K562 (cell line): ENCODE measurements around the gene MYRIP. TPM values are rescaled to one million over a fixed set of nuclear protein-coding genes. Genes with fewer than 3 reads are reported as not detected.

ENCODE experiments used
- ILK ChIP-seq: fragments of 450-650 bp; IDR thresholded peaks from 2 replicates; pipeline ENCODE4 v1.6.1; 2016; ENCODE audit warnings: missing genetic modification characterization, low read depth, mild to moderate bottlenecking, missing compliant biosample characterization, moderate library complexity, borderline replicate concordance
- MCM2 ChIP-seq: fragments of 450-650 bp; IDR thresholded peaks from 2 replicates; pipeline ENCODE4 v1.6.1; 2017; ENCODE audit warnings: low read depth, mild to moderate bottlenecking
- NBN ChIP-seq: fragments of 450-650 bp; IDR thresholded peaks from 2 replicates; pipeline ENCODE4 v1.6.1; 2016; ENCODE audit warnings: low read depth, mild to moderate bottlenecking
- NFRKB ChIP-seq: fragments of 450-650 bp; IDR thresholded peaks from 2 replicates; pipeline ENCODE4 v1.6.1; 2016; ENCODE audit warnings: low read depth
- NONO ChIP-seq, 2 experiments: fragments of 200-400 bp in 1 of 2; fragments of 450-650 bp in 1 of 2; formaldehyde crosslinking in 1 of 2; IDR thresholded peaks; 2 replicates each; pipeline ENCODE4 v1.6.1; 2017; ENCODE audit warnings: low read depth in 2 of 2, mild to moderate bottlenecking in 2 of 2, moderate library complexity in 2 of 2, low read length in 1 of 2
- NR1H2 ChIP-seq: sonication (generic); formaldehyde crosslinking; IDR thresholded peaks from 2 replicates; pipeline ENCODE4 v1.4.0; 2020; ENCODE audit warnings: mild to moderate bottlenecking, missing genetic modification reagents
- STAG1 ChIP-seq: sonication (generic); formaldehyde crosslinking; IDR thresholded peaks from 2 replicates; pipeline ENCODE4 v1.5.0; 2020; ENCODE audit warnings: missing genetic modification reagents, borderline replicate concordance
- TEAD4 ChIP-seq, 2 experiments: sonication (generic) in 1 of 2; formaldehyde crosslinking in 1 of 2; IDR thresholded peaks; 2 replicates each; pipeline versions ENCODE4 v1.6.1 to v1.8.0; 2012 to 2022; ENCODE audit warnings: borderline replicate concordance in 1 of 2, inconsistent platforms in 1 of 2, low read length in 1 of 2, mild to moderate bottlenecking in 1 of 2, missing genetic modification reagents in 1 of 2
- ZKSCAN3 ChIP-seq: fragments of 250-450 bp; sonication (Bioruptor Pico); IDR thresholded peaks from 2 replicates; pipeline ENCODE4 v1.4.0; 2020
- ZNF174 ChIP-seq: fragments of 250-450 bp; sonication (Bioruptor Pico); IDR thresholded peaks from 2 replicates; pipeline ENCODE4 v1.4.0; 2020; ENCODE audit warnings: mild to moderate bottlenecking
- ZNF197 ChIP-seq: fragments of 200-800 bp; sonication (Bioruptor generic); IDR thresholded peaks from 2 replicates; pipeline ENCODE4 v1.6.1; 2016; ENCODE audit warnings: low read depth, missing genetic modification characterization, missing compliant biosample characterization
- polyA plus RNA-seq, 8 experiments: library from polyadenylated mRNA; depleted of rRNA in 4 of 8; stranded (reverse) in 5 of 8; unstranded in 3 of 8; fragments of >200 nt; fragmentation: Nextera tagmentation in 2 of 8; fragmentation: Illumina TruSeq in 1 of 8; extraction: Ambion mirVana in 2 of 8; extraction: Trizol in 1 of 8; gene quantifications; 2 replicates each; pipeline versions ENCODE4 v1.2.1 to v1.2.3, GENCODE V29; 2011 to 2014; ENCODE audit warnings: inconsistent platforms in 1 of 8, missing spikeins in 1 of 8
- total RNA-seq, 7 experiments: library from RNA; depleted of rRNA in 6 of 7; stranded (reverse); fragments of >200 nt in 6 of 7; fragmentation: Illumina TruSeq in 2 of 7; extraction: Trizol in 2 of 7; gene quantifications; 2 replicates each; pipeline versions ENCODE4 v1.2.1 to v1.2.3, GENCODE V29; 2011 to 2021; ENCODE audit warnings: low replicate concordance in 1 of 7
- TF ChIP-seq, protein P1 (sequence below), 2 experiments: fragments of 450-650 bp; IDR thresholded peaks; 2 replicates each; pipeline ENCODE4 v1.6.1; 2016; ENCODE audit warnings: mild to moderate bottlenecking in 2 of 2, borderline replicate concordance in 1 of 2, low read depth in 1 of 2, moderate library complexity in 1 of 2
- TF ChIP-seq, protein P2 (sequence below), 2 experiments: fragments of 450-650 bp in 1 of 2; sonication (generic) in 1 of 2; formaldehyde crosslinking in 1 of 2; IDR thresholded peaks in 1 of 2; conservative IDR thresholded peaks in 1 of 2; 2 replicates each; pipeline versions ENCODE4 v1.6.1 to v1.8.1; 2016 to 2023; ENCODE audit warnings: mild to moderate bottlenecking in 2 of 2, moderate library complexity in 2 of 2, inconsistent platforms in 1 of 2, missing genetic modification reagents in 1 of 2
- TF ChIP-seq, protein P3 (sequence below), 2 experiments: fragments of 450-650 bp in 1 of 2; IDR thresholded peaks; 2 replicates each; pipeline ENCODE4 v1.6.1; 2011 to 2017; ENCODE audit warnings: low read depth in 2 of 2, antibody characterized with exemption in 1 of 2, borderline replicate concordance in 1 of 2, low read length in 1 of 2, mild to moderate bottlenecking in 1 of 2, mixed read lengths in 1 of 2; ENCODE audit not compliant: control insufficient read depth in 1 of 2

MYRIP gene
- total and polyA plus RNA-seq, 9 of the 15 experiments (the other 6 are each of a cell fraction or from before 2014, with no cell fraction given), result 0.03 to 0.12 TPM; not detected in 7

DNA sequence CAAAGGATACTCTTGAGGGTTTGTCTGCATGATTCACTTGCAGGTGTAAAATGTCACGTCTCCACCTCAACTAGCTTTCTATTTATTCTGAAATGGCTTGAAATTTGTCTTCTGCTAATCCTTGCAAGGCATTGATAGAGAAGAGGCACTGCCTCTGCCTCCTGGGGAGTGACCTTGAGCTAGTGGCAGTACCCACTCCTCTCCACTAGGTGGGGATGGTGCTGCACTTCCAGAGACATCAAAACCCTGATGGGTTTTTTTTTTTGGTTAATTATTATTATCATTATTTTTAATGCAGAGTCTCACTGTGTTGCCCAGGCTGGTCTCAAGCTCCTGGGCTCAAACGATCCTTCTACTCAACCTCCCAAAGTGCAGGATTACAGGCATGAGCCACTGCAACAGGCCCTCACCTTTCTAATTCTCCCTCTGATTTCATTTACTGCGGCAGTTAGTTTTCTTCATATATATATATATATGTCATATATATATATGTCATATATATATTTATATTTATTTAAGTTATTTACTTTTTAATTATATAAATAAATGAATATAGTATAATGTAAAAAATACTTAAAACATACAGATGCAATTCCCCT is 382.5 kb downstream of the MYRIP start (continued):
- no peak for TF ChIP-seq ILK (tag)
- no peak for TF ChIP-seq ZNF197
- no peak for TF ChIP-seq TEAD4 (IDR thresholded peaks at IDR 0.05; ENCODE audit: low read length)
- TF ChIP-seq TEAD4 (CRISPR knock-in tag; IDR thresholded peaks at IDR 0.05; ENCODE audit: borderline replicate concordance), result no peak
- TF ChIP-seq, protein P1, sequence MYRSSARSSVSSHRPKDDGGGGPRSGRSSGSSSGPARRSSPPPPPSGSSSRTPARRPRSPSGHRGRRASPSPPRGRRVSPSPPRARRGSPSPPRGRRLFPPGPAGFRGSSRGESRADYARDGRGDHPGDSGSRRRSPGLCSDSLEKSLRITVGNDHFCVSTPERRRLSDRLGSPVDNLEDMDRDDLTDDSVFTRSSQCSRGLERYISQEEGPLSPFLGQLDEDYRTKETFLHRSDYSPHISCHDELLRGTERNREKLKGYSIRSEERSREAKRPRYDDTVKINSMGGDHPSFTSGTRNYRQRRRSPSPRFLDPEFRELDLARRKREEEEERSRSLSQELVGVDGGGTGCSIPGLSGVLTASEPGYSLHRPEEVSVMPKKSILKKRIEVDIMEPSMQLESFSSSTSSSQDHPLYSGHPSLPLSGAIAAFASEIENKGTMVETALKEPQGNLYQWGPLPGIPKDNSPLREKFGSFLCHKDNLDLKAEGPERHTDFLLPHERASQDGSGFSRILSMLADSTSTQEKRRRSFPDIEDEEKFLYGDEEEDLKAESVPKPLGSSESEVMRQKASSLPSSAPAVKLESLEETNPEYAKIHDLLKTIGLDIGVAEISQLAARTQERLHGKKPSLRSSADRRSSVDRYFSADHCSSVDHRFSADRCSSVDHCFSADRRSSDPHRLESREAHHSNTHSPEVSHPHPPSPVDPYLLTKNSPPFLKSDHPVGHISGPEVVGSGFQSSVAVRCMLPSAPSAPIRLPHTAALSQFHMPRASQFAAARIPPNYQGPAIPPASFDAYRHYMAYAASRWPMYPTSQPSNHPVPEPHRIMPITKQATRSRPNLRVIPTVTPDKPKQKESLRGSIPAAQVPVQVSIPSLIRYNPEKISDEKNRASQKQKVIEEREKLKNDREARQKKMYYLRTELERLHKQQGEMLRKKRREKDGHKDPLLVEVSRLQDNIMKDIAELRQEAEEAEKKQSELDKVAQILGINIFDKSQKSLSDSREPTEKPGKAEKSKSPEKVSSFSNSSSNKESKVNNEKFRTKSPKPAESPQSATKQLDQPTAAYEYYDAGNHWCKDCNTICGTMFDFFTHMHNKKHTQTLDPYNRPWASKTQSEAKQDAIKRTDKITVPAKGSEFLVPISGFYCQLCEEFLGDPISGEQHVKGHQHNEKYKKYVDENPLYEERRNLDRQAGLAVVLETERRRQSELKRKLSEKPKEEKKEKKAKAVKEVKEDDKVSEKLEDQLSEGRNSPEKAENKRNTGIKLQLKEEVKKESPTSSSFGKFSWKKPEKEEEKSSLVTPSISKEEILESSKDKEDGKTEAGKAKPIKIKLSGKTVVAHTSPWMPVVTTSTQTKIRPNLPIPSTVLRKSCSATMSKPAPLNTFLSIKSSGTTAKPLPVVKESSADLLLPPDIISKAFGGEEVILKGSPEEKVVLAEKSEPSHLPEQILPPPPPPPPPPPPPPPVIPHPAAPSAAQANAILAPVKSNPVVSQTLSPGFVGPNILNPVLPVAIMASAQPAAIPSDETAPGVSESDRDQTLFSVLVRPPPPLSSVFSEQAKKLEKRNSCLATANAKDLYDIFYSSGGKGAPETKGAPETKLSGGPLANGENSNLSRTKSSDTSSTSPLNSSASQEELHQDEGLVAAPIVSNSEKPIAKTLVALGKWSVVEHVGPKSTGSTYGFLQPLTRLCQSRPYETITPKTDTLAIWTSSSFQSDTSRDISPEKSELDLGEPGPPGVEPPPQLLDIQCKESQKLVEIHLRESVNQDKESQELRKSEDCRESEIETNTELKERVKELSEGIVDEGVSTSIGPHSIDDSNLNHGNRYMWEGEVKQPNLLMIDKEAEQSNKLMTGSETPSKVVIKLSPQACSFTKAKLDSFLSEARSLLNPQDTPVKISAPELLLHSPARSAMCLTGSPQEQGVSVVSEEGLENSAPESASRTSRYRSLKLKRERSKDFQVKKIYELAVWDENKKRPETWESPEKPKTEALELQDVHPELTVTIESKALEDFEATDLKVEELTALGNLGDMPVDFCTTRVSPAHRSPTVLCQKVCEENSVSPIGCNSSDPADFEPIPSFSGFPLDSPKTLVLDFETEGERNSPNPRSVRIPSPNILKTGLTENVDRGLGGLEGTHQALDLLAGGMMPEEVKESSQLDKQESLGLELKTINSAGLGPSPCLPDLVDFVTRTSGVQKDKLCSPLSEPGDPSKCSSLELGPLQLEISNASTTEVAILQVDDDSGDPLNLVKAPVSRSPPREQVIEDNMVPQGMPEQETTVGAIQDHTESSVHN (IDR thresholded peaks at IDR 0.05; ENCODE audit: borderline replicate concordance in 1 of 2, low read depth in 1 of 2), result no peak
- no peak for TF ChIP-seq NR1H2
- TF ChIP-seq, protein P2, sequence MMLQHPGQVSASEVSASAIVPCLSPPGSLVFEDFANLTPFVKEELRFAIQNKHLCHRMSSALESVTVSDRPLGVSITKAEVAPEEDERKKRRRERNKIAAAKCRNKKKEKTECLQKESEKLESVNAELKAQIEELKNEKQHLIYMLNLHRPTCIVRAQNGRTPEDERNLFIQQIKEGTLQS (IDR thresholded peaks at IDR 0.05), result no peak
- TF ChIP-seq, protein P2 (CRISPR knock-in tag; conservative IDR thresholded peaks at IDR 0.05), result no peak
- no peak for TF ChIP-seq NFRKB
- no peak for TF ChIP-seq NBN
- TF ChIP-seq NONO (IDR thresholded peaks at IDR 0.05; ENCODE audit: low read depth in 2 of 2, low read length in 1 of 2), result no peak
- TF ChIP-seq ZKSCAN3 (CRISPR knock-in tag), result no peak
- no peak for TF ChIP-seq ZNF174 (CRISPR knock-in tag)
- TF ChIP-seq, protein P3, sequence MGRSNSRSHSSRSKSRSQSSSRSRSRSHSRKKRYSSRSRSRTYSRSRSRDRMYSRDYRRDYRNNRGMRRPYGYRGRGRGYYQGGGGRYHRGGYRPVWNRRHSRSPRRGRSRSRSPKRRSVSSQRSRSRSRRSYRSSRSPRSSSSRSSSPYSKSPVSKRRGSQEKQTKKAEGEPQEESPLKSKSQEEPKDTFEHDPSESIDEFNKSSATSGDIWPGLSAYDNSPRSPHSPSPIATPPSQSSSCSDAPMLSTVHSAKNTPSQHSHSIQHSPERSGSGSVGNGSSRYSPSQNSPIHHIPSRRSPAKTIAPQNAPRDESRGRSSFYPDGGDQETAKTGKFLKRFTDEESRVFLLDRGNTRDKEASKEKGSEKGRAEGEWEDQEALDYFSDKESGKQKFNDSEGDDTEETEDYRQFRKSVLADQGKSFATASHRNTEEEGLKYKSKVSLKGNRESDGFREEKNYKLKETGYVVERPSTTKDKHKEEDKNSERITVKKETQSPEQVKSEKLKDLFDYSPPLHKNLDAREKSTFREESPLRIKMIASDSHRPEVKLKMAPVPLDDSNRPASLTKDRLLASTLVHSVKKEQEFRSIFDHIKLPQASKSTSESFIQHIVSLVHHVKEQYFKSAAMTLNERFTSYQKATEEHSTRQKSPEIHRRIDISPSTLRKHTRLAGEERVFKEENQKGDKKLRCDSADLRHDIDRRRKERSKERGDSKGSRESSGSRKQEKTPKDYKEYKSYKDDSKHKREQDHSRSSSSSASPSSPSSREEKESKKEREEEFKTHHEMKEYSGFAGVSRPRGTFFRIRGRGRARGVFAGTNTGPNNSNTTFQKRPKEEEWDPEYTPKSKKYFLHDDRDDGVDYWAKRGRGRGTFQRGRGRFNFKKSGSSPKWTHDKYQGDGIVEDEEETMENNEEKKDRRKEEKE (IDR thresholded peaks at IDR 0.05; ENCODE audit: borderline replicate concordance in 1 of 2, control insufficient read depth in 1 of 2, low read depth in 2 of 2, low read length in 1 of 2), result no peak
- TF ChIP-seq MCM2, result no peak
- TF ChIP-seq STAG1 (CRISPR knock-in tag), result peak; percentile 44; the same call in 1 of the 2 replicates
